GM19452 (cell line): ENCODE data around the gene MPDU1.

Experiments used
- ATAC-seq: cut with Tn5 transposase; IDR thresholded peaks from one replicate; pipeline ENCODE4 v1.9.1; 2021; ENCODE audit not compliant: unreplicated experiment

The MPDU1 gene

DNA sequence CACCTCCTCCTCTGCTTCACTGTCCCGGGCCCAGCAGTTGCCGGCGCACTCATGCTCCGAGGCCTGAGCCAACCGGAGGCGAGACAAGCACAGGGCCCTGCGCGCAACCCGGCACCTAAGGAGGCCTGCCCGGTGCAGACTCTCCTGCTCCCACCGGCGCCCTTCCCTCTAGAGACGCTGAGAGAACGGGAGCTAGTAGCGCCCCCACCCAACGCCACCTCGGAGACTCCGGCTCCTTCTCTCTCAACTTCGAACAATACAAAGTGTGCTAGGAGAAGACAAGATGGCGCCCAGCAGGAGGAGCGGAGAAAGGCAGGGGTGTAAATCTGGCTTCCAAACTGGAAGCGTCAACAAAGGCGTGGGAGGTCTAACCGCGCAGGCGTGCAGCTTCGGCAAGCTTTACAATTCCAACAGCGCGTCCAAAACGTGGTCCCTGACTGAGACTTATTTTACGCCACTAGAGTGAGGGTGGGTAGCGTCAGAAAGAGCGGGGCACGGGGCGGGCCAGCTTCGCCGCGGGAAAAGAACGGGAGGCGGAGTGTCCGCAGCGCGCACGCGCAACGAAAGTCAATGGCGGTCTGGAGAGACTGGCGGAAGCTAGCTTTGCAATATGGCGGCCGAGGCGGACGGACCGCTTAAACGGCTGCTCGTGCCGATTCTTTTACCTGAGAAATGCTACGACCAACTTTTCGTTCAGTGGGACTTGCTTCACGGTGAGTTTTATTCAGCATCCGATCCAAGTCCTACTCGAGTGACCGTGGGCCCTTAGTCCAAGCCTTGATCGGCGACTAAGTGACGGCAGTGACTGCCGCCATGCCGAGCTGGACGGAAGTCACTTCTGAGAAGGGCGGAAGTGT is at the start of gene MPDU1:
MPDU1 (plus strand) TSS at position 600 of the 857 bp plus-strand sequence; CDS start at position 611, 11 bp downstream.
- peak; percentile 71 for ATAC-seq

DNA sequence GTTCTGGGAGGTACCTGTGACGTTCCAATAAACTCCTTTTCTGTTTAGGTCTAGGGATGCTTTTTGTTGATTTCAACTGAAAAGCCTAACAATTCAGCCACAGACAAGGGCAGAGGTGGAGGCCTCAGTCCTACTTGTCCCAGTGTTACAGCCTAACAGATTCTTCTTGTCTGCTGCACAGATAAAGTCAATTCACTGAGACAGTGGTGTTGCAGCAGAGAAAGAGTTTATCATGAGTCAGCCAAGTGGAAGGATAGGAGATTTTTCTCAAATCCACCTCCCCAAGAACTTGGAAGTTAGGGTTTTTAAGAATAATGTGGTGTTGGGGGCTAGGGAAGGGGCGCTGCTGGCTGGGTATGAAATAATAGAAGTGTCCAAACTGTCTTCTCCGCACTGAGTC is 45.6 kb upstream of the MPDU1 start:
- no peak for ATAC-seq

DNA sequence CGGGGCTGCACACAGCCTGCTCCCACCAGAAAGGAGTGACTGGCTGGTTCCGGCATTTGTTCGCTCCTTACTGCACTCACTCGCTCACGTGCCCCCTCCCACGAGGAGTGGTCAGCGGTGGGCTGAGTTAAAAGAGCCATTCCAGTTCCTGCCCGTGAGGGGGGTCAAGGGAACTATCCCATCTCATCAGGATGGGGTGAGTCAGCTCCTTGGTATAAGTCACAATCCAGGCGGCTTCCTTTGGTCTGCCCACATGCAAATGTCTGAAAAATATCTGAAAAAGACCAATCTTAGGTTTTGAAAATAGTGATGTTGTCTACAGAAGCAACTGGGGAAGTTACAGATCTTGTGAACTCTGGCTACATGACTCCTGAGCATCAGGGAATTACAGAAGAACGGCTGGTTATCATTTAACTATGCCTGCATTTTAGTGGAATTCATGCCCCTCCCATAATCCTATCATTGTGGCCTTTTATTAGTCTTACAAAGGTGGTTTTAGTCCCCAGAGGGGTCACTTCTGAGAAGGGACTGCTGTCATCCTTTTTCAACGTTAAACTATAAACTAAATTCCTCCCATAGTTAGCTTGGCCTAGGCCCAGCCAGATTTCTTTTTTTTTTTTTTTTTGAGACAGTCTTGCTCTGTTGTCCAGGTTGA is 44.6 kb upstream of the MPDU1 start:
- ATAC-seq: no peak

DNA sequence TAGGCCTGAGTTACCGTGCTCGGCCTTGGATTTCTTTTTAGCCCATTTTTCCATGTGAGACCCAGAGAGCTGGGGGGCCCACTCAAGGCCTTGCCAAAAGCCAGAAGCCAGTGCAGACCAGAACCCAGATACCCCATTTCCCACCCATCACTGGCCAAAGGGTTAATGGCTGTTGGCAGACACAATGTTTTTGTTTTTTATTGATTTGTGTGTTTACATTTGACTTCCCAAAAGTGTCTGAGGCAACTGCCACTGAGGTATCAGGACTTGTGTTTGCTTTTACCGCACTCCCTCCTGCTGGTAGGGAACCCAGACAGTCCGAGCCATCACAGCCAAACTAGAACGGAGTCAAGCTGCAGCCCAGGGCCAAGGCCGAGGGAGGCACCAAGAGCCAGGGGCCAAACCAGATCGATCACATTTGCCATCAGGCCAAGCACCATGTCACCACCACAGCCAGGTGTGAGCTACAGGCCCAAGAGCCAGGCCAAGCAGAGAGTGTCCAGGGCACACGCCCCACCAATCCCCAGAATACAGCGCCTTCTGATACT is 42.5 kb upstream of the MPDU1 start:
- ATAC-seq: no peak

DNA sequence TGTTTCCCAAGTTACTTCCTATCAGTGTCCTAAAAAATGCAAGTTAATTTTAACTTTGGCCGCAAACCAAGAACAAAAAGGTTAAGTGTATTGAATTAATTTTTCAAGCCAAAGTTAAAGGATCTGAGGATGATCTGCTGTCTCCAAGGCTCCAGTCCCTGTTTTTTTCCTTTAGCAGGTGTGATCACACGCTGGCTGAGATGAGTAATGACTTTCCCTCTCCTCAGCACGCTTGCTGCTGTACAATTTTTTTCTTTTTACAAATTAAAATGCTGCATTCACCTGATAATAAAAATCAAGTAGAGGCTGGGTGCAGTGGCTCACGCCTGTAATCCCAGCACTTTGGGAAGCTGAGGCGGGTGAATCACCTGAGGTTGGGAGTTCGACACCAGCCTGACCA is 38.7 kb upstream of the MPDU1 start:
- no peak for ATAC-seq

DNA sequence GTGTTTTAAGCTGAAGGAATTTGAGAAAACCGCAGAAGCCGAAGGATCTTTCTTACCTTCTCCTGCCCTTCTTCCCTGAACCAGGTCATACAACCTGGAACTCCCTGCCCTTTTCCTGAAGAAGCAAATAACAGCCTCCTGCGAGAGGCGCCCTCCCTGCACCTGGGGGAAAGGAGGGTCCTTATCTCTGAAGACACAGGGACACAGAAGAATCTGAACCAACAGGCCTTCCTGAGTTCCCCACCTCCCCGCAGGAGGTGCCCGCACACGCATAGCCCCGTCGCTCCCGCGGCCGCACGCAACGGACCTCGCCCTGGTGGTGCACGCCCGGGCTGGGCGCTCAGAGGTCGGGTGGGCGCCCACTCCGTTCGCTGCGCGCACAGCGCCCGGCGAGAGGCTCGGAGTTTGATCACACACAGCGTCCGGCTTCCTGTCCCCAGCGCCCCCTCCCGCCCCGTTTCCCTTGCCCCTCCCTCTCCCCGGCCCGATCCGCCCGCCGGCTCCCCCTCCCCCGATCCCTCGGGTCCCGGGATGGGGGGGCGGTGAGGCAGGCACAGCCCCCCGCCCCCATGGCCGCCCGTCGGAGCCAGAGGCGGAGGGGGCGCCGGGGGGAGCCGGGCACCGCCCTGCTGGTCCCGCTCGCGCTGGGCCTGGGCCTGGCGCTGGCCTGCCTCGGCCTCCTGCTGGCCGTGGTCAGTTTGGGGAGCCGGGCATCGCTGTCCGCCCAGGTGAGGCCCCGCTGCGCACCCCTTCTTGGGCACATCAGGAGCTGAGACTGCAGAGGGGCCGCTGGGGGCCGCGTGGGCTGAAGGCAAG is 34.9 kb upstream of the MPDU1 start, which contains the start of gene TNFSF12:
TNFSF12 (plus strand) TSS at position 474 of the 816 bp plus-strand sequence; CDS start at position 570, 96 bp downstream.
- ATAC-seq: no peak

DNA sequence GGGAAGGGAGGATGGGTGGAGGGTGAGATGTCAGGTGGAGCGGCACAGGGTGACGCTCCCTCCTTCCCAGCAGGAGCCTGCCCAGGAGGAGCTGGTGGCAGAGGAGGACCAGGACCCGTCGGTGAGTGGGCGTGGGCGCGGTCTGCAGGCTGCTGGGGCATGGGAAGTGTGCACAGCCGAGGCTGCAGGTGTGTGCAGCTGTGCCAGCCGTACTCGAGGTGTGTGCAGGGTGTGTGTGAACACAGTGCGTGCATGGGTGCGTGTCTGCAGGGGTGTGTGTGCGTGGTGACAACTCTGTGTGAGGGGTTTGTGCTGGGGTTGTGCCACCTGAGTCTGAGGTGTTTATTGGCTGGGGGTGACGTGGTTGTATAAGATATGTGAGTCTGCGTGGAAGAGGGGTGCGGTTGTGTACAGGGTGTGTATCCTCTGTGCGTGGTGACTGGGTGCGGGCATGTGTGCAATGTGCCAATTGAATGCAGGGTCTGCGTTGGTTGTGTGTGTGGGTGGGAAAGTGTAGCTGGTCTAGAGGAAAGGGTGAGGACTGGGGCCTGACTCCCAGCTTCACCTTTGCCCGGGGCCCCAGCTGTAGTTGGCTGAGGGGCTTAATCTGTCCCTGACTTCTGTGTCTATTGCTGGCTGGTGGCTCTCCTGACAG is 34.1 kb upstream of the MPDU1 start:
- no peak for ATAC-seq

DNA sequence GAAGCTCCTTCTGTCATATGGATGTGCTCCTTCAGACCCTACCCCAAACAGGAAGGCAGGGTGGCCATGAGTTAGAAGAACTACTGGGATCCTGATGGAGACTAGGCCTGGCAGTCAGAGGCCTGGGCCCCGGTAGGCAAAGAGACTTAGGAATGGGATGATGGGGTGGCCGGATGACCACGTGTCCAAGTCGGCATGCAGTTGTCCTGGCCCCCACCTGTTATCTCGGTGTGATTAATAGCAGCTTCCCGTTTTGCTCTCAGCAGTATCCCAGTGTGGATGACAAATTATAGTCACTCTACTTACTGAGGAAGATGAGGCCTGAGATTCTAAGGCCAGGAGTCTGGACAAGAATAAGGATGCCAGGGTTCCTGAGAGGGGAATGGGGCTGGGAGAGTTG is 33.3 kb upstream of the MPDU1 start:
- no peak for ATAC-seq

DNA sequence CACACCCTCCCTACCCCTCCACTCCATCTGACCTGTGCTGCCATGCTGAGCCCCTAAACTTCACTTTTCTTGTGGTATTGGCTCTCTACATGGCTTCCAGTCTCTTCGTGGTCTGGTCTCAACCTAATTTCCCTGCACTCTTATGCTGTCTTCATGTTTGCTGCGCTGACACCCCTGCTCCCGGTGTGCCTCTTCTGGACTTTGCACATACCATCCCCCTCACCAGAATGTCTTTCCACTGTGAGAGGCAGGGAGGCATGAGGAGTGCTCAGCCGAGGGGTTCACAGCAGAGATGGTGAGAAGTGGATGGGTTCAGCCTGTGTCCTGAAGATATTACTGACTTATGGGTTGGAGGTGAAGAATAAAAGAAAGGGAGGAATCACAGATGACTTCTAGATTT is 32.3 kb upstream of the MPDU1 start:
- ATAC-seq: no peak

DNA sequence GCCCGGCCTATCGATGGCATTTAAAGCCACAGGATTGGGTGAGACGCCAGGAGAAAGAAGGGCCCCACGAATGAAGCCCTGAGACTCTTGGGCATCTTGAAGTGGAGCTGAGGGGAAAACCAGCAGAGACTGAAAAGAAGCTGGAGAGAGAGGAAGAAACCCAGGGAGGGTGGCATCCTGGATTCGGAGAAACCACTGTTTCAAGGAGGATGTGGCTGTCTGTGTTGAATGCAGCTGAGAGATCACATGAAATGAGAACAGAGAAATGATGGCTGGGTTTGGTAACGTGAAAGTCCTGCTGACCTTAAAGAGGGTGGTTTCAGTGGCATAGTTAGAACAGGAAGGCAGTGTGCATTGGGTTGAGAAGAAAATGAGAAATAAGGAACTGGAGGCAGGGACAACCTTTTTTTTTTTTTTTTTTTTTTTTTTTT is 31.0 kb upstream of the MPDU1 start:
- ATAC-seq: peak; percentile 58

DNA sequence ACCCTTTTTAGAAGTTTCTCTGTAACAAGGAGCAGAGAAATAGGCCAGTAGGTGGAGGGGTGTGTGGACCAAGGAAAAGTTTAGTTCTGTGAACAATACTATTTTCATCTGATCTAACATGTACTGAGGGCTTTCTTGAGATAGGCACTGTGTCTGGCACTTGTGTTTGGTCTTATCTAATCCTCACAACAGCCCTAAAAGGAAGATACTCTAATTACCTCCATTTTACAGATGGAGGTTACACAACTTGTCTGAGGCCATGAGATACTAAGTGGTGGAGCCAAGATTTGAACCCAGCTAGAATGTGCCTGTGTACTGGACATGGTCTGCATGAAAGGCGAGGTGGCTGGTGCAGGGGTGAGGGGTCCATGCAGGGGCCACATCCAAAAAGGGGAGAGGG is 30.3 kb upstream of the MPDU1 start:
- no peak for ATAC-seq

DNA sequence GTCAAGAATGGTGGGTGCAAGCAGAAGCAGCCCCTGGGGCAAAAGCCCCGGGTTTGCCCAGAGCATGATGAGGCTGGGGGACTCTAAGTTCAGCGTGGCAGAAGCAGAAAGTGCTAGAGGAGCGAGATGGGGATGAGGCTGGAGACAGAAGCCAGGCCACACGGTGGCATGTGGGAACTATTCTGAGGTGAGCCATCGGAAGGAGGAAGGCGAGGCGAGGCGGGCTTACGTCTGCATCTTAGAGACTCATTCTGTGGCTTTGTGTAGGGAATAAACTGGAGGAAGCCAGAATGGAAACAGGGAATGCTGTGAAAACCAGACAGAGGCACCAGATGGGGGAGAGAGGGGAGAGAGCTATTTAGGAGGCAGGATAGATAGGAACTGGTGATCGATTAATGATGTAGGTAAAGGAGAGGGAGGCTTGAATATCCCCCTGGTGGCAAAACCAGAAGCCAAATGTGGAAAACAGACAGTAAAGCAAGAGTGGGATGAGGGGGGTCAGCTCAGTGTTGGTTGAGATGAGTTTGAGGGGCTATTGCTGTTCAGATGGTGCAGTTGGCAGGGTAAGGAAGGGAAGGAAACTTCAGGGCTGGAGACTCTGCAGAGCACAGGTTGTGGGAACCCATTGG is 28.2 kb upstream of the MPDU1 start:
- no peak for ATAC-seq

DNA sequence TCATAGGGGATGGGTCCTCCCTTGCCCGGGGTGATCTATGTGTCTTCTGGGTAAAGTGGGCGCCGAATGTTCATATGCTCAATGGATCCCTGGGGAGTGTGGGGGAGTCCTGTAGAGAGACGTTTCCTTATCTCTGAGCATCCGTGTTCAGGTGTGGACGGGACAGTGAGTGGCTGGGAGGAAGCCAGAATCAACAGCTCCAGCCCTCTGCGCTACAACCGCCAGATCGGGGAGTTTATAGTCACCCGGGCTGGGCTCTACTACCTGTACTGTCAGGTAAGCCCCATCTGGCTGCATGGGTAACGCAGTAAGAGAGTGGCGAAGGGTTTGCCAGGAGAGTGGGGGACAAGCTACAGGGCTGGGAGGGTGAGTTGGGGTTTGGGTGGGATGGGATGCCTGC is 27.0 kb upstream of the MPDU1 start:
- no peak for ATAC-seq

DNA sequence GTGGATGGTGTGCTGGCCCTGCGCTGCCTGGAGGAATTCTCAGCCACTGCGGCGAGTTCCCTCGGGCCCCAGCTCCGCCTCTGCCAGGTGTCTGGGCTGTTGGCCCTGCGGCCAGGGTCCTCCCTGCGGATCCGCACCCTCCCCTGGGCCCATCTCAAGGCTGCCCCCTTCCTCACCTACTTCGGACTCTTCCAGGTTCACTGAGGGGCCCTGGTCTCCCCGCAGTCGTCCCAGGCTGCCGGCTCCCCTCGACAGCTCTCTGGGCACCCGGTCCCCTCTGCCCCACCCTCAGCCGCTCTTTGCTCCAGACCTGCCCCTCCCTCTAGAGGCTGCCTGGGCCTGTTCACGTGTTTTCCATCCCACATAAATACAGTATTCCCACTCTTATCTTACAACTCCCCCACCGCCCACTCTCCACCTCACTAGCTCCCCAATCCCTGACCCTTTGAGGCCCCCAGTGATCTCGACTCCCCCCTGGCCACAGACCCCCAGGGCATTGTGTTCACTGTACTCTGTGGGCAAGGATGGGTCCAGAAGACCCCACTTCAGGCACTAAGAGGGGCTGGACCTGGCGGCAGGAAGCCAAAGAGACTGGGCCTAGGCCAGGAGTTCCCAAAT is 26.4 kb upstream of the MPDU1 start:
- no peak for ATAC-seq

DNA sequence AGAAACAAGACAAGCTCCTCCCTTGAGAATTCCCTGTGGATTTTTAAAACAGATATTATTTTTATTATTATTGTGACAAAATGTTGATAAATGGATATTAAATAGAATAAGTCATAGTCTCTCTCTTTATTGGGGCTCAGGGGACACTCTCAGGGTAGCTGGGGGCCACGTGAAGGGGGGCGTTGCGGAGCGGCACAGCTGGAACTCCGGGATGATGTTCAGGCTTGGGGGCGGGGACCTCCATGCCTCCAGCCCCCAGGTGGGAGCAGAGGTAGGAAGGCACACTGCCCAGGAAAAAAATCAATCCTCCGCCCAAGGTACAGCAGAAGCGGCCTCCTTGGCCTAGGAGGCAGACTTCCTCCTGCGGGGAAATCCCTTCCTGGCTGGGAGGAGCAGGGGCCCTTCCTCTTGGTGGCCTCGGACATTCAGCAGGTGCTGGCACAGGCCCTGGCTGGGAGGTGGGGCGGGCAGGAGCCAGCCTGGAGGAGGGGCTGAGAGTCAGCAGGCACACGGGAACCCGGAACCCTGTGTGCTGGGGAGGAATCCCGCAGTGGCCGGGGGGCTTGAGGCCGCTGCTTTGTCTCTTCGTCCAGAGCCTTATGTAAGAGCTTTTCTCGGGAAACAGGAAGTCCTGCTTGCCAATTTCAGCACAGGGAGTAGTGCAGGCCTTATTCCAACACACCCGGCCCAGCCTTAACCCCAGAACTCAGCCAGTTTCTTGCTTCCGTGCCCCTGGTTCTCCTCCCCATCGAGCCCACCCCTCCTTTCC is 25.7 kb upstream of the MPDU1 start:
- no peak for ATAC-seq

DNA sequence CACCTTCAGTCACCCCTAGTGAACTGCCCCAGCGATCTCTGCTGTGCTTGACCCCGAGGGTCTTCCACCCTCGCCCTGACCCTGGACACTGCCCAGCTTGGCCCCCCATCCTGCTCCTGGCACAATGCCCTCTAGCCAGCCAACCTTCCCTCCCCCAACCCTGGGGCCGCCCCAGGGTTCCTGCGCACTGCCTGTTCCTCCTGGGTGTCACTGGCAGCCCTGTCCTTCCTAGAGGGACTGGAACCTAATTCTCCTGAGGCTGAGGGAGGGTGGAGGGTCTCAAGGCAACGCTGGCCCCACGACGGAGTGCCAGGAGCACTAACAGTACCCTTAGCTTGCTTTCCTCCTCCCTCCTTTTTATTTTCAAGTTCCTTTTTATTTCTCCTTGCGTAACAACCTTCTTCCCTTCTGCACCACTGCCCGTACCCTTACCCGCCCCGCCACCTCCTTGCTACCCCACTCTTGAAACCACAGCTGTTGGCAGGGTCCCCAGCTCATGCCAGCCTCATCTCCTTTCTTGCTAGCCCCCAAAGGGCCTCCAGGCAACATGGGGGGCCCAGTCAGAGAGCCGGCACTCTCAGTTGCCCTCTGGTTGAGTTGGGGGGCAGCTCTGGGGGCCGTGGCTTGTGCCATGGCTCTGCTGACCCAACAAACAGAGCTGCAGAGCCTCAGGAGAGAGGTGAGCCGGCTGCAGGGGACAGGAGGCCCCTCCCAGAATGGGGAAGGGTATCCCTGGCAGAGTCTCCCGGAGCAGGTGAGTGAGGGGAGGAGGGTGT is 24.9 kb upstream of the MPDU1 start, which contains the start of gene TNFSF13:
TNFSF13 (plus strand) TSS at position 207 of the 776 bp plus-strand sequence; CDS start at position 497, 290 bp downstream.
- no peak for ATAC-seq

DNA sequence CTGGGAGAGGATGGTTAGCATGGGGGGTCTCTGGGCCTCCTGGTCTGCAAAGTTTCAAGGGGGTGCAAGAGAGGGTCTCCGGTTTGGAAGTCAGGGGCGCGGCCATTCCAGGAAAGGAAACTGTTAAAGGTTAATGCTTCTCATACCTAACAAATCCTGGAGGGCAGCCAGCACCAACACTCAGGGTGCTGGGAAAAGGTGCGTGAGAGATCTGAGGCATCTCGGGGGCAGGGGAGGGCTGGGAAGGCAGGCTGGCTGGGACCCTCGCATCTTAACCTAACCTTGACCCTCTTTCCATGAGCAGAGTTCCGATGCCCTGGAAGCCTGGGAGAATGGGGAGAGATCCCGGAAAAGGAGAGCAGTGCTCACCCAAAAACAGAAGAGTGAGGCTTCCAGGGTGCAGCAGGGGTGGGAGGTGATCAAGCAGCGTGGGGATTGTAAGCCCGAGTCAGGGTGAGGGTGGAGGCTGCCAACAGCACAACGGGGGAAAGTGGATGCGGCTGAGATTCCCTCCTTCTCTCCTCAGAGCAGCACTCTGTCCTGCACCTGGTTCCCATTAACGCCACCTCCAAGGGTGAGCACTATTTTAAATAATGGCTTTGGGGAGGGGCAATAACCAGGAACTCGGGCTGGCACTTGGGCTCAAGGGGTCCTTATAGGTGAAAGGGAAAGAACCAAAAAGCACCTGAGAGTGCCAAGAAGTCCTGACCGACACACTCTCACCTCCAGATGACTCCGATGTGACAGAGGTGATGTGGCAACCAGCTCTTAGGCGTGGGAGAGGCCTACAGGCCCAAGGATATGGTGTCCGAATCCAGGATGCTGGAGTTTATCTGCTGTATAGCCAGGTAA is 24.1 kb upstream of the MPDU1 start:
- no peak for ATAC-seq
